Keratinocyte (primary cell): ENCODE results near the gene CCDC180. TPM values are rescaled to one million over a fixed set of nuclear protein-coding genes. Genes with fewer than 3 reads are reported as not detected.

Experiments used
- DNase-seq: peaks from one replicate; pipeline ENCODE4 v3.0.0-alpha.2; 2011; ENCODE audit warnings: low read depth, missing footprints, low spot score
- FAIRE-seq: peaks from 2 replicates; lab custom pipeline; 2011; peaks lifted over from hg19 to GRCh38; lab: Jason Lieb, UNC
- H2AFZ ChIP-seq: 2 replicates; pipeline ENCODE4 v1.6.0; 2012; ENCODE audit warnings: low read length, control low read depth, inconsistent platforms; ENCODE audit not compliant: control insufficient read depth
- H3K27ac ChIP-seq: 2 replicates; pipeline ENCODE4 v1.5.1; 2011; ENCODE audit warnings: low read length; ENCODE audit not compliant: control insufficient read depth, insufficient read depth
- H3K27me3 ChIP-seq: 3 replicates; pipeline ENCODE4 v1.6.0; 2011; ENCODE audit warnings: low read length; ENCODE audit not compliant: control insufficient read depth, insufficient read depth; ENCODE audit errors: extremely low read depth
- H3K36me3 ChIP-seq, 2 experiments: 2 replicates in 1 of 2; 3 replicates in 1 of 2; pipeline ENCODE4 v1.5.1; 2011; ENCODE audit warnings: low read length in 2 of 2, mild to moderate bottlenecking in 1 of 2; ENCODE audit not compliant: control insufficient read depth in 2 of 2, insufficient read depth in 2 of 2; ENCODE audit errors: extremely low read depth in 1 of 2
- H3K4me1 ChIP-seq: 3 replicates; pipeline ENCODE4 v1.5.1; 2011; ENCODE audit warnings: low read length; ENCODE audit not compliant: control insufficient read depth, insufficient read depth; ENCODE audit errors: extremely low read depth
- H3K4me2 ChIP-seq: 3 replicates; pipeline ENCODE4 v1.6.0; 2011; ENCODE audit warnings: low read depth, low read length; ENCODE audit not compliant: control insufficient read depth, insufficient read depth; ENCODE audit errors: extremely low read depth
- H3K4me3 ChIP-seq, 3 experiments: fragments of 200-600 bp in 1 of 3; sonication (generic) in 1 of 3; 2 replicates in 2 of 3; 3 replicates in 1 of 3; pipeline ENCODE4 v1.5.1; 2011 to 2016; ENCODE audit warnings: low read length in 3 of 3, mild to moderate bottlenecking in 3 of 3, control low read depth in 2 of 3, inconsistent platforms in 1 of 3, low read depth in 1 of 3, mixed read lengths in 1 of 3, mixed run types in 1 of 3, moderate library complexity in 1 of 3; ENCODE audit not compliant: control insufficient read depth in 2 of 3, insufficient read depth in 2 of 3; ENCODE audit errors: extremely low read depth in 1 of 3
- H3K79me2 ChIP-seq: 2 replicates; pipeline ENCODE4 v1.6.0; 2012; ENCODE audit warnings: low read length; ENCODE audit not compliant: control insufficient read depth, insufficient read depth
- H3K9ac ChIP-seq: 3 replicates; pipeline ENCODE4 v1.6.0; 2011; ENCODE audit warnings: low read length; ENCODE audit not compliant: control insufficient read depth, insufficient read depth; ENCODE audit errors: extremely low read depth
- H3K9me1 ChIP-seq: 3 replicates; pipeline ENCODE4 v1.6.0; 2011; ENCODE audit warnings: low read length; ENCODE audit not compliant: control insufficient read depth, insufficient read depth; ENCODE audit errors: extremely low read depth
- H3K9me3 ChIP-seq: 2 replicates; pipeline ENCODE4 v1.5.1; 2012; ENCODE audit warnings: low read depth, low read length; ENCODE audit not compliant: control insufficient read depth
- H4K20me1 ChIP-seq: 3 replicates; pipeline ENCODE4 v1.6.0; 2011; ENCODE audit warnings: low read length; ENCODE audit not compliant: control insufficient read depth, insufficient read depth; ENCODE audit errors: extremely low read depth
- EZH2 ChIP-seq: IDR thresholded peaks from one replicate; pipeline ENCODE4 v1.6.1; 2012; ENCODE audit warnings: inconsistent platforms, mild to moderate bottlenecking, low read length, moderate library complexity
- dilution Hi-C: fragments of 300-500 bp; cut with MboI; formaldehyde crosslinking; loops from one replicate; pipeline ENCODE4 v1.7.0; 2020; ENCODE audit warnings: low sequenced_read_pairs; ENCODE audit not compliant: extremely low pct_ligation_motif_present
- polyA plus RNA-seq, 5 experiments: library from polyadenylated mRNA; depleted of rRNA in 3 of 5; stranded (reverse) in 3 of 5; stranded (forward) in 1 of 5; unstranded in 1 of 5; fragments of >200 nt; gene quantifications; 1 replicate in 1 of 5; 2 replicates in 3 of 5; 3 replicates in 1 of 5; pipeline versions ENCODE4 v1.2.1 to v1.2.3, GENCODE V29; 2011 to 2012; ENCODE audit warnings: missing spikeins in 2 of 5, low read depth in 1 of 5, low replicate concordance in 1 of 5
- TF ChIP-seq, protein P1 (sequence below), 3 experiments: IDR thresholded peaks in 1 of 3; conservative IDR thresholded peaks in 1 of 3; optimal IDR thresholded peaks in 1 of 3; 2 replicates in 2 of 3; 3 replicates in 1 of 3; pipeline versions ENCODE3 to v1.5.1; 2011; ENCODE audit warnings: low read length in 3 of 3, mild to moderate bottlenecking in 3 of 3, moderate library complexity in 2 of 3, control low read depth in 1 of 3, inconsistent platforms in 1 of 3; ENCODE audit not compliant: insufficient read depth in 2 of 3; ENCODE audit errors: extremely low read depth in 1 of 3

CCDC180 gene
- polyA plus RNA-seq, 1 donor (not counting 4 experiments of a cell fraction or from before 2014, with no cell fraction given), result 0.33 TPM

DNA sequence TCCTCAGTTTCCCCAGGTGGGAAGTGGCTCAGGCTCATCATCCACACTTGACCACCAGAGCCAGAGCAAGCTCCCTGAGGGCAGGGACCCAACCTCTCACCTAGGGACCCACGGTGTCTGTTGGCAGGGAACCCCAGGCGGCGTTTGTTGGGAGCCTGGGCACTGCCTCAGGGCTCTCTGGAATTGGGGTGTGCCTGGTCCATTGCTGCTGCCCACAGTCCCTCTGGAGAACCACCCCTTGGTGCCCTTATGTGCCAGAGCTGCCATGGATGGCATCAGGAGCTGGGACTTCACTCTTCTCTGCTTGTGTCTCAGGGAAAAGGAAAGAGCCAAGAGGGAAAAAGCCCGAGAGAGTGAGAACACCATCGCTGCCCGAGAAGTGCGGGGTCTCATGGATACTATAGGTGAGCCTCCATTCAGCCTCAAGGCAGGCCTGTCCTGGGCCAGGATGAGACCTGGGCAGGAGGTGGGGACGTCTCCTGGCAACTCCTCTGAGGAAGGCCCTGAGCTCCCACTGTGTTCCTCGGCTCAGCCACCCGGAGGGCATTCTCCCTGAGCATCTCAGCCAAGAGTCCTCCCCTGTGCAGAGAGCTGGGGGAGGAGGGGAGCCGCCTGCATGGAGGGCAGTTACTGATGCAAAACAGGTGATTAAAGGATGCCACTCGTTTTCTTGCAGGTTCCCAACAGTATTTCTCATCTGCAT is 4.5 kb downstream of the CCDC180 start:
- no peak overlapping the region for H3K4me3 ChIP-seq
- H3K27me3 ChIP-seq, result peaks cover 13% of the 10 kb centered on the region
- H3K9me3 ChIP-seq, result no peaks in the 10 kb centered on the region
- H3K36me3 ChIP-seq, result no peaks in the 10 kb centered on the region
- no peaks in the 10 kb centered on the region for H3K9me1 ChIP-seq
- FAIRE-seq (no peak), DNase-seq (no peak)
- no peak overlapping the region for H3K4me2 ChIP-seq
- TF ChIP-seq, protein P1, sequence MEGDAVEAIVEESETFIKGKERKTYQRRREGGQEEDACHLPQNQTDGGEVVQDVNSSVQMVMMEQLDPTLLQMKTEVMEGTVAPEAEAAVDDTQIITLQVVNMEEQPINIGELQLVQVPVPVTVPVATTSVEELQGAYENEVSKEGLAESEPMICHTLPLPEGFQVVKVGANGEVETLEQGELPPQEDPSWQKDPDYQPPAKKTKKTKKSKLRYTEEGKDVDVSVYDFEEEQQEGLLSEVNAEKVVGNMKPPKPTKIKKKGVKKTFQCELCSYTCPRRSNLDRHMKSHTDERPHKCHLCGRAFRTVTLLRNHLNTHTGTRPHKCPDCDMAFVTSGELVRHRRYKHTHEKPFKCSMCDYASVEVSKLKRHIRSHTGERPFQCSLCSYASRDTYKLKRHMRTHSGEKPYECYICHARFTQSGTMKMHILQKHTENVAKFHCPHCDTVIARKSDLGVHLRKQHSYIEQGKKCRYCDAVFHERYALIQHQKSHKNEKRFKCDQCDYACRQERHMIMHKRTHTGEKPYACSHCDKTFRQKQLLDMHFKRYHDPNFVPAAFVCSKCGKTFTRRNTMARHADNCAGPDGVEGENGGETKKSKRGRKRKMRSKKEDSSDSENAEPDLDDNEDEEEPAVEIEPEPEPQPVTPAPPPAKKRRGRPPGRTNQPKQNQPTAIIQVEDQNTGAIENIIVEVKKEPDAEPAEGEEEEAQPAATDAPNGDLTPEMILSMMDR (optimal IDR thresholded peaks at IDR 0.05 in 1 of 3, IDR thresholded peaks at IDR 0.05 in 1 of 3, conservative IDR thresholded peaks at IDR 0.05 in 1 of 3; ENCODE audit: extremely low read depth in 1 of 3, insufficient read depth in 2 of 3, low read length in 3 of 3), result no peak
- H3K79me2 ChIP-seq, result no peaks in the 10 kb centered on the region
- H3K27ac ChIP-seq, result no peak overlapping the region
- dilution Hi-C loops, result no loop called here
- H2AFZ ChIP-seq, result no peak overlapping the region
- no peaks in the 10 kb centered on the region for H3K4me1 ChIP-seq
- no peak overlapping the region for H3K9ac ChIP-seq
- no peaks in the 10 kb centered on the region for H4K20me1 ChIP-seq

DNA sequence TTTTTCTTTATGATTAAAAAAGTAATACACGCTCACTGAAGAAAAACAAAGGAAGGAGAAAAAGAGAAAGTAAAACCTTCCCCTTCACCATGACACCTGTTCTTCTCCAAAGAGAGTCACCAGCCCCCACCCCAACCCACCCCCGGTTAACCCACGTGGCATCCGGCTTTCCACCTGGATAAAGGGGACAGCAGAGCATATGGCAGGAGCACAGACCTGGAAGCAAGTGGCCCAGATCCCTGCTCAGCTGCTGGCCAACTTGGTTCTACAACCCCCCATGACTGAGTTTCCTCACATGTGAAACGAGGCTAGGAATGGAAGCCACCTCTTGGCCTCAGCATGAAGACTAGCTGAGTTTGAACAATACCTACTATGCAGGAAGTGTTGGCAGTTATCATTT is 5.1 kb downstream of the CCDC180 start:
- Histone ChIP-seq H3K4me2 (no peak overlapping the region), H3K79me2 (no peaks in the 10 kb centered on the region), H4K20me1 (no peaks in the 10 kb centered on the region), H3K4me1 (no peaks in the 10 kb centered on the region), H3K9me3 (no peaks in the 10 kb centered on the region), H3K27ac (no peak overlapping the region), H2AFZ (no peak overlapping the region), H3K36me3 (no peaks in the 10 kb centered on the region), H3K9ac (no peak overlapping the region), H3K4me3 (no peak overlapping the region), H3K9me1 (no peaks in the 10 kb centered on the region), H3K27me3 (peaks cover 7% of the 10 kb centered on the region)
- TF ChIP-seq EZH2, result no peak
- TF ChIP-seq, protein P1 (optimal IDR thresholded peaks at IDR 0.05 in 1 of 3, IDR thresholded peaks at IDR 0.05 in 1 of 3, conservative IDR thresholded peaks at IDR 0.05 in 1 of 3; ENCODE audit: extremely low read depth in 1 of 3, insufficient read depth in 2 of 3, low read length in 3 of 3), result no peak
- FAIRE-seq (no peak), DNase-seq (no peak)
- dilution Hi-C loops, result no loop called here
